PC-3 (cell line): ENCODE measurements around the gene TTBK2.

Experiments used
- CTCF ChIP-seq: fragments of 300-600 bp; sonication (generic); conservative IDR thresholded peaks from 2 replicates; pipeline ENCODE4 v1.5.1; 2017; ENCODE audit warnings: antibody characterized with exemption, low read depth, mild to moderate bottlenecking, low read length
- EZH2 ChIP-seq: fragments of 300-600 bp; sonication (generic); IDR thresholded peaks from one replicate; pipeline ENCODE4 v1.6.1; 2017; ENCODE audit warnings: antibody characterized with exemption, mild to moderate bottlenecking, low read length; ENCODE audit not compliant: unreplicated experiment
- EZH2phosphoT487 ChIP-seq: fragments of 300-600 bp; sonication (generic); IDR thresholded peaks from 2 replicates; pipeline ENCODE4 v1.6.1; 2018; ENCODE audit warnings: mild to moderate bottlenecking, antibody characterized with exemption, low read length, borderline replicate concordance

- TF ChIP-seq CTCF (no peak), EZH2 (no peak), EZH2phosphoT487 (no peak)
Observed at GRCh38 chr15:42819786-42820185, 100.8 kb downstream of the TTBK2 start.
